GM18507 (cell line): ENCODE measurements around the gene SNAPC2.
A peak's percentile ranks its signal among the peaks of the same experiment; 100 is the strongest.

ENCODE experiments used
- DNase-seq: peaks from one replicate; pipeline ENCODE4 v3.0.0; 2011; ENCODE audit warnings: low read depth; ENCODE audit not compliant: insufficient read length; ENCODE audit errors: extremely low spot score
- FAIRE-seq: peaks from 2 replicates; lab custom pipeline; 2011; peaks lifted over from hg19 to GRCh38; lab: Jason Lieb, UNC

The SNAPC2 gene

GRCh38 chr19:7919610-7920518 is at the start of gene SNAPC2:
Gene SNAPC2, plus strand, starts transcription at chr19:7920338. Its CDS starts 29 bp downstream, at chr19:7920367.
- no peak for FAIRE-seq

DNA sequence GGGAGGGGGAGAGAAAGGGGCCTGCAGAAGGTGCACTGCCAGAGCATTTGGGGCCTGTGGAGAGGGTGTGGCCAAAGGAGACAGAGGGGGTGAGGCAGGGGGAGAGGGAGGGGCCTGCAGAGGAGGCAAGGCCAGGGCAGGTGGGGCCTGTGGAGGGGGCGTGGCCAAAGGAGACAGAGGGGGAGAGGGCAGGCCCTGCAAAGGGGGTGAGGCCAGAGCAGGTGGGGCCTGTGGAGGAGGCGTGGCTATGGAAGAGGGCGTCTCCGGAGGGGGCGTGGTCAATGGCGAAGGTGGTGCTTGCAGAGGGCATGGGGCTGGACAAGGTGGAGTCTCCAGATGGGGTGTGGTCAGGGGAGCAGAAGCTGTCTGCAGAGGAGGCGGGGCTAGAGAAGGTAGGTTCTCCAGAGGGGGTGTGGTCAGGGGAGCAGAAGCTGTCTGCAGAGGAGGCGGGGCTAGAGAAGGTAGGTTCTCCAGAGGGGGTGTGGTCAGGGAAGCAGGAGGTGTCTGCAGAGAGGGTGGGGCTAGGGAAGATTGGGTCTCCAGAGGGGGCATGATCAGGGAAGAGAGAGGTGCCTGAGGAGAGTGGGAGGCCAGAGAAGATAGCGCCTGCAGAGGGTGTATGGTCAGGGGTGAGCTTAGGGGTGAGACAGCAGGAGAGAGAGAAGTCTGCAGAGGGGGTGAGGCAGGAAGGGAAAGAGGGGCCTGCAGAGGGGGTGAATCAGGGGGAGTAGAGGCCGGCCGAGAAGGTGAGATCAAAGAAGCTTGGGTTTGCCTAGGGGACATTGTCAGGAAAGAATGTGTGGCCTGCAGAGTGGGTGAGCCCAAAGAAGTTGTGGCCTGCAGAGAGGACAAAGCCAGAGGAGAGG is 49.3 kb upstream of the SNAPC2 start:
- FAIRE-seq (peak; percentile 33), DNase-seq (no peak)

More at GRCh38 chr19:7919610-7920518, at the start of gene SNAPC2:
- DNase-seq, result peak; percentile 80

GRCh38 chr19:7871437-7872305 is 48.5 kb upstream of the SNAPC2 start:
- FAIRE-seq (peak; percentile 87), DNase-seq (peak; percentile 49)

DNA sequence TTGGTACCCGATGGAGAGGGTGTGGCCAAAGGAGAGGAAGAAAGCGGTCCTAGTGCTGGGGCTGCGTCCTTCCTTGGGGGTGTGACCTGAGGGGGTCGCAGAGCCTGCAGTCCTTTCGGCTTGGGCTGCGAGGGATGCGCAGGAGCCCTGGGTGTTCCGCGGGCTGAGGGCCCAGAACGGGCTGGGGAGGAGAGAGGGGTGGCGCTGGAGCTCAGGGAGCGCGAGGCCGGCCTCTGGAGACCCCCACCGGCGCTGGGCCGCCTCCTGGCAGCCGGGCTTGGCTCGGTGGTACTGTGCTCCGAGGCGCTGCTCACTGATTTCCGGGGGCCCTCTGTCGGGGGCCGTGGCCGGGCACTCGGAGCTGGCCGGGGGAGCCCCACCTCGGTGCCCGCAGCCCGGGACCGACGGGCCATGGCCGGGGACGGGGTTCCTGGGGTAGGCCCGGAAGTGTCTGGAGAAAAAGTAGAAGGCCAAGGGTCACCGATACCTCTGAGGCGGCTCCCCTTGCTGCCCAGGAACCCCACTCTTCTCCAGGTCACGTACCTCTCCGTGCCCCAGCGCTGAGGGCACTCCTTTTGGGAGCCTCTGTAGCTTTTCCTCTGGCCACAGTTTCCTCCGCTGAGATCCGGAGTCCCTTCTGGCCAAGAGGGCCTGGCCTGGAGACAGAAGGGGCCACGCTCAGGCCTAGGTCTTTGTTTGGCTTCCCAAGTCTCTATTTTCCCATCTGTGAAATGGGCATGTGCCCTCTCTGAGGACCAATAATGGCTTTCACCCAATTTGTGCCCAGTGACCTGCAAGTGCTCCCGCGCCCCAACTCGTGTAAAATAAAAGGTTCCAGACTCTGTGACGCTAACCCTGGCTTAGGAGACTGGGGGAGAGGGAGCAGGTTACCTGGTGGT is 47.6 kb upstream of the SNAPC2 start:
- no peak for FAIRE-seq

GRCh38 chr19:7873304-7874075 is 46.6 kb upstream of the SNAPC2 start:
- DNase-seq (no peak), FAIRE-seq (no peak)

More for the DNA sequence above, 47.6 kb upstream of the SNAPC2 start:
- DNase-seq, result no peak

- no peak for FAIRE-seq
Observed at GRCh38 chr19:7874076-7874896, 45.9 kb upstream of the SNAPC2 start, which contains the start of gene PRR36. Gene PRR36, minus strand, starts transcription at chr19:7874390. Its CDS starts 701 bp downstream, at chr19:7873689.

DNA sequence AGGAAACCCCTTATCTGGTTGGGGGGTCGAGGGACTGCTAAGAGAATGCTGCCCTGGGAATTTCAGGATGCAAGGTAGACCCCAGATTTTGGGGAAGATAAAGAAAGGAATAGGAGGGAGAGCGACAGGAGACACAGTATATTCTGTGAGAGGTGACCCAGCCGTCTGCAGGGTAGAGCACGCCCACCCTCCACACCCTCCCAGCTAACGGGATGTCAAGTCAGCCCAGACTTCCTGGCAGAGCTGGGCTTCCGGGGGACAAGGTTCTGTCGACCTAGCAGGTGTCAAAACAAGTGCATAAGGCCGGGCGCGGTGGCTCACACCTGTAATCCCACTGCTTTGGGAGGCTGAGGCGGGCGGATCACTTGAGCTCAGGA is 45.3 kb upstream of the SNAPC2 start:
- FAIRE-seq, result no peak
- DNase-seq, result no peak

More at GRCh38 chr19:7874076-7874896, 45.9 kb upstream of the SNAPC2 start, which contains the start of gene PRR36:
- no peak for DNase-seq

DNA sequence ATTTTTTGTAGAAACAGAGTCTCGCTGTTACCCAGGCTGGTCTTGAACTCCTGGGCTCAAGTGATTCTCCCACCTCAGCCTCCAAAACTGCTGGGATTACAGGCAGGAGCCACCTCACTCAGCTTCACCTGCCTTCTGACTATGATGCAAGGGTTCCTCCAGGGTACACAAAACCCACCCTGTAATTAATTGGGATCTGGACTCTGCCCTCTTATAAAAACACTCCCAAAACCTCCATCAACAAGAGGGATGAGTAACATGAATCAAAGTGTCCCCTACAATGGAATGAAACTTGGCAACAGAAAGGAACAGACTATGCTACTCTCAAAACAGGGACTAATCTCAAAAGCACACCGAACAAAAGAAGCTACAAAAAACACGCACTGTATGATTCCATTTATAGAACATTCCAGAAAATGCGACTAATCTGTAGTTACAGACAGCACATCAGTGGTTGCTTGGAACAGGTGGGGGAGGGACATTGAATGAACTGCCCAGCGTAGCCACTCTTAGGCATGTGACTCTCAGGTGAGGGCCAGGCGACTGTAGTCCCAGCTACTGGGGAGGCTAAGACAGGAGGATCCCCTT is 42.8 kb upstream of the SNAPC2 start:
- DNase-seq (no peak), FAIRE-seq (no peak)

- FAIRE-seq (no peak), DNase-seq (no peak)
Observed at GRCh38 chr19:7879111-7879807, 40.9 kb upstream of the SNAPC2 start.

GRCh38 chr19:7879836-7880235 is 40.3 kb upstream of the SNAPC2 start:
- FAIRE-seq, result no peak
- no peak for DNase-seq

DNA sequence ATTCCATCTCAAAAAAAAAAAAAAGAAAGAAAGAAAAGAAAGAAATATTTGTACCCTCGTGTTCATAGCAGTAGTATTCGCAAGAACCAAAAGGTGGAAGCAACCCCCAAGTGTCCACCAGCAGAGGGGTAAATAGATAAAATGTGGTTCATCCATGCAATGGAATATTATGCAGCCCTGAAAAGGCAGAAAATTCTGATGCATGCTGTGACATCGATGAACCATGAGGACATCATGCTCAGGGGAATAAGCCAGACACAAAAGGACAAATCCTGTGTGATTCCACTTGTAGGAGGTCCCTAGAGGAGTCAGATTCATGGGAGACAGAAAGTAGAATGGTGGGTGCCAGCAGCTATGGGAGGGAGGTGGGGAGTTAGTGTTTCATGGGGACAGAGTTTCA is 38.2 kb upstream of the SNAPC2 start:
- DNase-seq (no peak), FAIRE-seq (no peak)

GRCh38 chr19:7883105-7883504 is 37.0 kb upstream of the SNAPC2 start:
- FAIRE-seq (no peak), DNase-seq (no peak)

DNA sequence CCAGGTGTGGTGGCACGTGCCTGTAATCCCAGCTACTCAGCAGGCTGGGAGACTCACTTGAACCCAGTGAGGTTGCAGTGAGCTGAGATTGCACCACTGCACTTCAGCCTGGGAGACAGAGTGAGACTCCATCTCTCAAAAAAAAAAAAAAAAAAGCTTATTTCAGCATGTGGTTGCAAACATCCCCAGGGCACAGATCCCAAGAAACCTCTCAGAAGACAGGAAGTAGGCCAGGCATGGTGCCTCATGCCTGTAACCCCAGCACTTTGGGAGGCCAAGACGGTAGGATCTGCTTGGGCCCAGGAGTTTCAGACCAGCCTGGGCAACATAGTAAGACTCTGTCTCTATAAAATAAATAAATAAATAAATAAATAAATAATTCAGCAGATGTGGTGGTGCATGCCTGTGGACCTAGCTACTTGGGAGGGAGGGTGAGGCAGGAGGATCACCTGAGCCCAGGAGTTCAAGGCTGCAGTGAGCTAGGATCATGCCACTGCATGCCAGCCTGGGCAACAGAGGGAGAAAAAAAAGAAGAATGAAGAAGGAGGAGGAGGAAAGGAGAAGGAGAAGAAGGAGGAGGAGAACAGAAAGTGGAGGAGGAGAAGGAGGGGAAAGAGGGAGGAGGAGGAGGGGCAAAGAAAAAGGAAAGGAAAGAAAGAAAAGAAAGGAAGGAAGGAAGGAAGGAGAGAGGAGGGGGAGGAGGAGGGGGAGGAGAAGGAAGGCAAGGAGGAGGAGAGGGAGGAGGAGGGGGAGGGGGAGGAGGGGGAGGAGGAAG is 36.2 kb upstream of the SNAPC2 start:
- FAIRE-seq (no peak), DNase-seq (no peak)

- FAIRE-seq (no peak), DNase-seq (no peak)
Observed at GRCh38 chr19:7885818-7886217, 34.3 kb upstream of the SNAPC2 start.
